C4-2B (cell line): ENCODE data around the gene SLN.

ENCODE experiments used
- ZFX ChIP-seq: fragments of 450-650 bp; IDR thresholded peaks from 2 replicates; pipeline ENCODE4 v1.6.1; 2017
- TF ChIP-seq, protein P1 (sequence below): fragments of 450-650 bp; conservative IDR thresholded peaks from 2 replicates; pipeline ENCODE4 v1.5.1; 2017; ENCODE audit warnings: mild to moderate bottlenecking

DNA sequence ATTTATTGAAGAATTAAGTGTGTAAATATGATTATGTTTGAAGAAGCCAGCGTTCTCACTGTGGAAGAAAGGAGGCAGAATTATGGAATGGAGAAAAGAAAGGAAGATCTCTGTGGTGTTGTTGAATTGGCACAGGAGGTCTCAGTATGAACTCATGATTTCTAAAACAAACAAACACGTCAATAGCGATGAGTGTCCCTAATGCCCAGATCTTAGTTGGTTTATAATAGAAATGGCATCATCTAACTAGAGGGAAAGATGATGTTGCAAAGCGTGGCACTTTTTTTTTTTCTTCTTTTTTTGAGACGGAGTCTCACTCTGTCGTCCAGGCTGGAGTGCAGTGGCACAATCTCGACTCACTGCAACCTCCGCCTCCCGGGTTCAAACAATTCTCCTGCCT is 39.2 kb upstream of the SLN start:
- TF ChIP-seq, protein P1, sequence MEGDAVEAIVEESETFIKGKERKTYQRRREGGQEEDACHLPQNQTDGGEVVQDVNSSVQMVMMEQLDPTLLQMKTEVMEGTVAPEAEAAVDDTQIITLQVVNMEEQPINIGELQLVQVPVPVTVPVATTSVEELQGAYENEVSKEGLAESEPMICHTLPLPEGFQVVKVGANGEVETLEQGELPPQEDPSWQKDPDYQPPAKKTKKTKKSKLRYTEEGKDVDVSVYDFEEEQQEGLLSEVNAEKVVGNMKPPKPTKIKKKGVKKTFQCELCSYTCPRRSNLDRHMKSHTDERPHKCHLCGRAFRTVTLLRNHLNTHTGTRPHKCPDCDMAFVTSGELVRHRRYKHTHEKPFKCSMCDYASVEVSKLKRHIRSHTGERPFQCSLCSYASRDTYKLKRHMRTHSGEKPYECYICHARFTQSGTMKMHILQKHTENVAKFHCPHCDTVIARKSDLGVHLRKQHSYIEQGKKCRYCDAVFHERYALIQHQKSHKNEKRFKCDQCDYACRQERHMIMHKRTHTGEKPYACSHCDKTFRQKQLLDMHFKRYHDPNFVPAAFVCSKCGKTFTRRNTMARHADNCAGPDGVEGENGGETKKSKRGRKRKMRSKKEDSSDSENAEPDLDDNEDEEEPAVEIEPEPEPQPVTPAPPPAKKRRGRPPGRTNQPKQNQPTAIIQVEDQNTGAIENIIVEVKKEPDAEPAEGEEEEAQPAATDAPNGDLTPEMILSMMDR: no peak
- TF ChIP-seq ZFX: no peak
